OCI-LY1 (cell line): ENCODE results near the gene RASAL2.

Experiments
- EZH2 ChIP-seq: fragments of 200-600 bp; sonication (generic), shearing (Covaris generic); IDR thresholded peaks from 2 replicates; pipeline ENCODE4 v1.8.0; 2017; ENCODE audit warnings: borderline replicate concordance, mixed run types, mild to moderate bottlenecking, antibody characterized with exemption, low read length, moderate library complexity, mixed read lengths
- TF ChIP-seq, protein P1 (sequence below): fragments of 200-600 bp; sonication (generic), shearing (Covaris generic); IDR thresholded peaks from 2 replicates; pipeline ENCODE4 v1.5.1; 2017; ENCODE audit warnings: mild to moderate bottlenecking, antibody characterized with exemption, low read length, moderate library complexity, mixed read lengths

DNA sequence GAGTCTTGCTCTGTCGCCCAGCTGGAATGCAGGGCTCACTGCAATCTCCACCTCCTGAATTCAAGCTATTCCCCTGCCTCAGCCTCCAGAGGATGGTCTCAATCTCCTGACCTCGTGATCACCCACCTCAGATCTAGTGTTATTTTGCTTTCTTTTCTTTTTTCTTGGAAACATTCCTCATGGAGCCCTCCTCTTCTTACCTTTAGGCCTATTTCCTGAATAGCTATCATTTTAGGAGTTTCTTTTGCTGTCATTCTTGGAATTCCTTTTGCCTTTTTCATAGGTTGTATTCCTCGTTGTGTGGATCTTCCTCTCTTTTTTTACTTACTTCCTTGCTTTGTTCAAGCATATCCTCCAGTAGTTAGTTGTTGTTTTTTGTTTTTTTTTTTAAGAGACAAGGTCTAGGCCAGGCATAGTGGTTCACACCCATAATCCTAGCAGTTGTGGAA, 173.8 kb downstream of the RASAL2 start:
- TF ChIP-seq EZH2: no peak
- TF ChIP-seq, protein P1, sequence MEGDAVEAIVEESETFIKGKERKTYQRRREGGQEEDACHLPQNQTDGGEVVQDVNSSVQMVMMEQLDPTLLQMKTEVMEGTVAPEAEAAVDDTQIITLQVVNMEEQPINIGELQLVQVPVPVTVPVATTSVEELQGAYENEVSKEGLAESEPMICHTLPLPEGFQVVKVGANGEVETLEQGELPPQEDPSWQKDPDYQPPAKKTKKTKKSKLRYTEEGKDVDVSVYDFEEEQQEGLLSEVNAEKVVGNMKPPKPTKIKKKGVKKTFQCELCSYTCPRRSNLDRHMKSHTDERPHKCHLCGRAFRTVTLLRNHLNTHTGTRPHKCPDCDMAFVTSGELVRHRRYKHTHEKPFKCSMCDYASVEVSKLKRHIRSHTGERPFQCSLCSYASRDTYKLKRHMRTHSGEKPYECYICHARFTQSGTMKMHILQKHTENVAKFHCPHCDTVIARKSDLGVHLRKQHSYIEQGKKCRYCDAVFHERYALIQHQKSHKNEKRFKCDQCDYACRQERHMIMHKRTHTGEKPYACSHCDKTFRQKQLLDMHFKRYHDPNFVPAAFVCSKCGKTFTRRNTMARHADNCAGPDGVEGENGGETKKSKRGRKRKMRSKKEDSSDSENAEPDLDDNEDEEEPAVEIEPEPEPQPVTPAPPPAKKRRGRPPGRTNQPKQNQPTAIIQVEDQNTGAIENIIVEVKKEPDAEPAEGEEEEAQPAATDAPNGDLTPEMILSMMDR: no peak
